HG03060 (cell line): ENCODE data around the gene SERBP1.
A peak's percentile ranks its signal among the peaks of the same experiment; 100 is the strongest.
"Not testable (repeated sequence)": the region's sequence is repeated elsewhere in the genome, so short reads cannot be mapped to it uniquely, and the experiment has no call there.

Source experiments
- ATAC-seq: cut with Tn5 transposase; IDR thresholded peaks from one replicate; pipeline ENCODE4 v1.9.1; 2021; ENCODE audit warnings: low read depth, moderate number of reproducible peaks; ENCODE audit not compliant: unreplicated experiment

Gene SERBP1

DNA sequence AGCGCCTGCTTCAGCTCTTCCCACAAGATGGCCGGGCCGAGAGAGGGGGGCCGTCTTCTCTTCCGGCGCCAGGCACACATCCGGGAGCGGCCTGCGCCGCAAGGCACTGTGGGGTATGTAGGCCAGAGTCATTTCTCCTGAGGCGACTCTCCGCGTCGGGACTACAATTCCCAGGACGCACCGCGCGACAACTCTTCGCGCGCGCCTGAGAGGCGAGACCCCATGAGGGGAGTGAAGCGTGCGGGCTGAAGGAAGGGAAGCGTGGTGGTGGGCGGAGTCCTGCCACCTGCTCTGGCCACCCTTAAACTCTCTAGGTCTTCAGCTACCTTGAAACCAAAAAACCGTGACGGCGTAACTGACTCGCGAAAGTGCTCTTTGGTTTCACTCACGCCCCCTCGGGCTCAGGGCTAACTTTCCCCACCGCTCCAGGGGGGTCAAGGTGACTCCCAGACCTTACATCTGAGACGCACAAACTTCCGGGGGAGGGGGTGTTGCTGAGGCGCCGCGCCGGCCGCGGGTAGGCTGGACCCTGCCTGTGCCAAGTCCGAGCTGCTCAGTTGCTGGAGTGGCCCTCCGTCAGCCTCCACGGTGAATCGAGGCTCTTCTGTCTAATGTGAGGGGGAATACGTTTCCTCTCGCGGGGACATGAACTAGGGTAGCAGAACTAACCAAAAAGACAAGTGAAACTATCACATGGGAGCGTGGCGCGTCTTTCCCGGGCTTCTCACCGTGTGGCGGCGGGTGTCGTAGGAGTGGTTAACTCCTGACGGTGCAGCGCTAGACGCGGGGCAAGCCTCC lies at the start of gene SERBP1:
SERBP1 (minus strand) TSS at position 45 of the 798 bp plus-strand sequence. CDS start 102 bp downstream, outside the sequence.
- ATAC-seq = peak; percentile 83

DNA sequence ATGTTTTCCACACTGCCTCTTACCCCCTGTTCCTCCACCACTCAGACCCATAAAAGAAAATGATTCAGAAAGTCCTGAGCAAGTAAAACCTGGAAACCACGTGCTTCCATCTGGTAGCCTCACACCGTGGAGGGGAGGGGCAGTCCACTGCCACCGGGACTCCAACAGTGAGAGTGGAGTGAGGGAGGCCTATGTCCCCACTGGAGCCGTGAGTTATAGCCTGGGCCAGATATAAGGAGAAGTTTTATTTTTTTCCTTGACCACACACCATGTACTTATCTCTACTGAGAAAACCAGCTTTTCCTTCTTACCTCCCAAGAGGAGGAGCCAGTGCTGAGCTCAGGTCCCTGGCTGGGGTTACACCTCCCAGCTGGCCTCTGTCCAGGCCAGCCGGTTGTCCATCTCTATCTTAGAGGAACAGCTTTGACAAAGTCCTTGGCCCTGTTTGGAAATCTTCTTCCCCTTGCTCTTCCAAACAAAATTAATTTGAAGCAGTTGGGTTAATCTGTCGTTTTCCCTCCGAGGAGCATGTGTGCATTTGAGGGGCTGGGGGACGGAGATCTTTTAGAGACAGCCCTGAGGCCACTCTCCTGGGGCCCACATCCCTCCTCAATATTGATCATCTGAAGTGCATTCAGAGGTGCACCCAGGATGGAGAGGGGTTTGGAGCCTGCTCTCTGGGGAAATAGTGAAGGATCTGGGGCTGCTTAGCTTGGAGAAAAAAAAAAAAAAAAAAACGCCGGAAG lies 49.1 kb upstream of the SERBP1 start:
- no peak for ATAC-seq

DNA sequence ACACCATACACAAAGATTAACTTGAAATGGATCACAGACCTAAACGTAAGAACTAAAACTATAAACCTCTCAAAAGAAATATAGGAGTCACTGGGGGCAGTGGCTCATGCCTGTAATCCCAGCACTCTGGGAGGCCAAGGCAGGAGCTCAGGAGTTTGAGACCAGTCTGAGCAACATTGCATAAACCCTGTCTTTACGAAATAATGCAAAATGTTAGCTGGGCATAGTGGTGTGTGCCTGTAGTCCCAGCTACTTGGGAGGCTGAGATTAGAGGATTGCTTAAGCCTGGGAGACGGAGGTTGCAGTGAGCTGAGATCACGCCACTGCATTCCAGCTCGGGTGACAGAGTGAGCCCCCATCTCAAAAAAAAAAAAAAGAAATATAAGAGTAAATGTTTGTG lies 46.7 kb upstream of the SERBP1 start:
- no peak for ATAC-seq

DNA sequence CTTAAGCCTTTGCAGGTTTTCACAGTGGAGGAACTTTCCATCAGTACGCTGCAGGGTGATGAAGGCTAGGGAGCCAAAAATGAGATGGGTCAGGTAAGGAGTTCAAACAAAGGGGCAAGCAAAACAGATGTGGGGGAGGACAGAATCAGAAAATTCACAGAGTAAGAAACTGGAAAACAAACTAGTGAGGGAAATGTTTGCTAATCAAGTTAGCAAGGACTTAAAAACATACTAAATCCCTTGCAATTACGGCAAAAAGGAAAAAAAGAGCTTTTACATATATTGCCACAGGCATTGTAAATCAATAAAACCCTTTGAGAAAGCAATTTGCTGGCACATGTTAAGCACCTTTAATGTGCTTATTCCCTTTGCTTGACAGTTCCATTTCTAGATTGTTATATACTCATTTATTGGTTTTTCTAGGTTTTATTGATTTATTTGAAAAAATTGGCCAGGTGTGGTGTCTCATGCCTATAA lies 45.8 kb upstream of the SERBP1 start:
- no peak for ATAC-seq

DNA sequence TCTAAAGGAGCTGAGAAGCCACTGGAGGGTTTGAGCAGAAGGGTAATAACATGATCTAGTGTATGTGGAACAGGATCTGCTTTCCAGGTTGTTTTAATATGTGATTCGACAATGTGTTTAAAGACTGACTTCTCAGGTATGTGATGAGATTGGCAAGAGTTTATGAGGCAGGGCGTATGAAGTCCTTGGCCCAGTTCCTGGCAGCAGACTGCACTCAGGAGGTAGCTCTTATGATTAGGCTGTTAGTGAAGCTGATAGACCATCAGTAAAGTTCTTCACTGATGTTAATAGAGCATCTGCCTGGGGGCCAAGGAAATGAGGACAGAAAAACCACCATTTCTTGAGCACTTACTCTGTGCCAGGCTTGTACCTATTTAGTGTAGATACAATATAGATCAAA lies 41.9 kb upstream of the SERBP1 start:
- ATAC-seq = no peak

DNA sequence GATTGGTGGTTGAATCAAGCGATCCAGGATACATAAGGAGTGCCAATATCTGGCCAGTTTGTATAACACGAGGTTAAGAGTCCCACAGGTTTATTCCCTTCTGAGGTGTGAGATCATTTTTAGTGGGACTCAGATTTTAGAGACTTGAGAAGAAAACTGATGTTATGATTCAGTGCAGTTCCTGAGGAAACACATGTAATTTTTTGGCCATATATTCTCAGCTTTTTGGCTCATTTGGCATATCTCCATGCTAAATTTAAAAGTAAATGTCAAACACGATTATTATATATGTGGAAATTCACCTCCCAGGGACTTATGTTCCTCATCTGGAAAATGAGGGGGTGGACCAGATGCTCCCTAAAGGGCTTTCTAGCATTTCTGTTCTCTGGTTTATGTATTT lies 39.2 kb upstream of the SERBP1 start:
- ATAC-seq = no peak

DNA sequence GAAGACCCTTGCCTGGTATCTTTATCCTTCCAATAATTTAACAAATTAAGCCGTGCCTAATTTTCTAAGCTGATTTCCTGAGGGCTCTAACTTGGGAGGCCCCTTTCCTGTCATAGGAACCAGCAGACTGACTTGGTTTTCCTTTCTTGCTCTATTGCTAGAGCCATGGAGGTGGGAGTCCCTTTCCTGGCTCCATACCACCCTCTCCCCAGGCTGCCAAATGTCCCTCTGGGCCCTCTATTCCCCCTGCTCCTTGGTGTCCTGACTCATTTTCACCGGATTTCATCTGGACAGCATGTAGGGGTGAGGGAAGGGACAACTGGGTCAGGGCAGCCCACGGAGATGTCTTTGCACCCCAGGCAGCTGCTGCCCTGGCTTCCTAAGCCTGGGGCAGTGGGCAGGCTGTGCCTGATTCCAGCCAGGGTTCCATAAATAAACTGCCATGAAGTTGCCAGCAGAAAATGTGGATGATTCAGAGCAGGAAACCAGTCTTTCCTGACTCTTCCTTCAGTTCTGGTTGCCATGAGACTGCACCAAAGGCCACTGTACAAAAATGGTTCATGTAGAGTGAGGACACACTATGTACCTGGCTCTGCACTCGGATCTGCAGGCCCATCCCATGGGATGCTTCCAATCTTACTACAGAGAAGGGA lies 38.0 kb upstream of the SERBP1 start:
- ATAC-seq = no peak

DNA sequence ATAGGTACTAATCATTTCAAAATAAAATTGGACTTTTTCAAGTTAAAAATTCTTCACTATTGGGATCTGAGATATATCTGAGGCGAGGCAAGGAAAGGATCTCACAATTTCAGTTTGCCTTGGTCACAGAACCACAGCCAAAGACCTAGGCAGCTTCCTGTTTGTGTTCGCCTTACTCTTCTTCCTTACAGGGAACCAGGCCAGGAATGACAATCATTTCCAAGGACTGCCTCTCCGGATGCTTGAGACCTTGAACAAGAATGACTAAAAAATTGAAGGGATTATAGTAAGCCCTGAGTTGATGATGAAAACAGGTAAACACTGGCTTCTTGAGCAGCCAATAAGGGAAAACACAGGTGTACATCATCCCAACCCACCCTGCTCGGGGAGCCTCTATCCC lies 35.2 kb upstream of the SERBP1 start:
- ATAC-seq = no peak

DNA sequence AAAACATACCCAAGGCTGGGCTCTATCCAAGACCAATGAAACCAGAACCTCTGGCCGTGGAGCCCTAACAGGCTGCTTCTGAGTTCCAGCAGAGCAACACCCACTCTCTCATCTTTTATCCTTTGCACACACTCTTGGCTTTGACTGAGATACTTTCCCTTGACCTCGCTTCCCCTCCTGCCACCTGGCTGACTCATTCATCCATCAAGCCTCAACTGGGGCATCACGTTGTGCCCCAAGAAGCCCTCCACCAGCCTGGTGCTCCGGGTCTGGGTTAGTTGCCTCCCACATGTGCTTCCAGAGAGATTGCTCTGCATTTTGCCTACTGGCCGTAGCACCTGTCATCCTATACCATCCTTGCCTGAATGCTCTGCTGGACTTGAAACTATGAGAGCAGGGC lies 34.5 kb upstream of the SERBP1 start:
- ATAC-seq = no peak

DNA sequence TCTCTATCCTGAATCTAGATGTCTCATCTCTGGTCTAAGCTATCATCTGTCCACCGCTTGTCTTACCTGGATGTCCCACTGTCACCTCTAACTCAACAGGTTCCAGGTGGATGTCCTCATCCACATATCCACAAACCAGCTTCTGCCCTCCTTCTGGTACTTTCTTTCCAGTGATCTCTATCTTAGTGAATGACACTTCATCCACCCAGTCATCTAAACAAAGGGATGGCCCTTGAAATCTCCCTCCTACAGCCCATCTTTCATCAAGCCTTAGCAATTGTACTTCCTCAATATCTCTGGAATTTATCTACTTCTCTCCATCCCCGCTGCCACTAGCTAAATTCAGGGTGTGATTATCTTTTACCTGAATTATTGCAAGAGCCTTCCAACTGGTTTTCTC lies 33.9 kb upstream of the SERBP1 start:
- ATAC-seq = no peak

DNA sequence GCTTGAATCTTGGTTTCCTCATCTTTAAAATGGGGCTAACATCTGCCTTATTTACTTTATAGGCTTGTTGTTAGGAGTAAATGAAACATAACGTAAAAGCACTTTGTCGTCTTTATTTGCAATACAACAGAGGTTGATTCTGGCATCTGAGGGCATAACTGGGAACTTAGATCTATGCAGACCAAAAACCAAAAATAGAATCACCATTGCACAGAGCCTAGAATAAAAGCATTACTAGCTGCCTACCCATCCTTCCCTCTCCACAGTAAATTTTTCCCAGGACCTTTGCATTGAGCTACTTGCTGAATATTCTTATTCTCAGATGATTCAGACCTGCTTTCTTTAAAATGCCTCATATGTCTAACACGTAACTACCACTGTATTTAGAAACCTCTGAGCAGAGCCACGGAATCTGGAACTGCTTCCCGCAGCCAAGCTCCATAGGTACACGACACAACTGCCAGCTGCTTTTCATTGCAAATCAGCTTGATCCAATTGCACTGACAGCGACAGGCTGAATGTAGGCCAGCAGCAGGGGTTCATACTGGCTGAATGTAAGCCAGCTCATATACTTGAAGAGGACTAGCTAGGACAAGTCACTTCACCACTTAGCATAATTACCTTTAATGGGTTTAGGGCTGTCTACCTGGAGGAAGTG lies 33.2 kb upstream of the SERBP1 start:
- ATAC-seq = no peak

DNA sequence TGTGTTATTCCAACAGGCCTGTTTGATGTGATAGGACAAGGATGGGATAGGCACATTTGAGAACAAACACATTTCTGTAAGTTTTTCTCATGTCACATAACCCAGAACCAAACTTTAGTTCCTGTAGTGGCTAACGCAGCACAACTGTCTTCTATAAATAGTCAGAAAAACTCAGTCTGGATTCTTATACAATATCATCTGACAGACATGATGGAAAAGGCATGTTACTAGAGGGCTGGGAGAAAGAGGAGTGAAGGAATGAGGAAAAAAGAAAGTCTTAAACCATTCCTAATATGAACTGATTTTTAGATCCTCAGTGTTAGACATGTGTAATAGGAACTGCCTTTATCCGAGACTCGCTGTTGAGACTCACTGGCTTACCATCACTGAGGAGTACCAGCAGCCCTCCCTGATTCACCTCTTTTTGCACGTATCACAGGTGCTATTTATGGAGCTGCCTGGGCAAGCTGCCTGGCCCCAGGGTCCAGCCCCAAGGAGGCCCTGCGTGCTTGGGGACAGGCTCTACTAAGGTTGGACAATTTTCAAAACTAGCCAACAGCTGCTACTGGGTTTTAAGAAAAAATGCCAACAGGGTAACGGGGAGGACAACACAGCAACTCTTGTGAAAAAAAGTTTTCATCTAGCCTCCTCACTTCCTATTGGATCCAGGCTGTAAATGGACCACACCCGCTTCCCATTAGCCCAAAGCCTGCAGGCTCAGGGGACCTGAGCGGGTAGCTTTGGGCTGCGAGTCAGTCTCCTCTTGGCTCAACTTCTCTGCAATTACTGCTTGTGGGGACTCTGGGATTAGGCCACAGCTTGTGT lies 30.7 kb upstream of the SERBP1 start:
- no peak for ATAC-seq

DNA sequence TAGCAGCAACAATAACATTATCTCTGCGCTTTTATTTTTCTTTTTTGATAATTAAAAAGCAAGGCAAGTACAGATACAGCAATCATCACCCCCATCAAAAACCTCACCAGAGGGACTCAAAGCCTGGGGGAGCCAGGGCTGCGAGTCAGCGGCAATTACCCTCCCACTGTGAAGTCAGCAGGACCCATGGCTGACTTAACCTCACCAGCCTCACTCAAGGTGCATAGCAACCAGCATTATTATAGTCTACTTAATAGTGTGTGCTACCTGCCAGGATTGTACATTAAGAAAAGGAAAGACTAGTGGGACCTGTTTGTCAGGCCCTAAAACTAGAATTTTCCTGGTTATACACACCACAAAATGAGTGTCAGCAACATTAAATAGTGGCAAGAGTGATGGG lies 28.9 kb upstream of the SERBP1 start:
- ATAC-seq = no peak

DNA sequence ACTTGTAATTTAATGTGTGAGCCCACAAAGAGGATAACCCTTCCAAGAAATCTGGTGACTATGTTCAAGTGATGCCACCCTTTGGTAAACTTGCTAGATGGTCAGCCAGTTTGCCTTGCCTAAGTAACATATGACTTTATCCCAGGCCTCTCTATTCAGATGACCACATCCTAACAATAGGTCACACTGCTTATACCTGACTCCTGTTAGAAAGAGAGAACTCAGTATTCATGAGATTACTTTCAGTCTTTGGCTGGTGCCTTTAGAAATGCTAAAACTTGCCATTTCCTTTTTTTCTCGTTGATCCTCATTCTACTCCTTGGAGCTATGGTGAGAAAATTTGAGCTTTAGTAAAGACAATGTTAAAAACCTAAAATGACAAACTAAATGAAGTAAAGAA lies 28.5 kb upstream of the SERBP1 start:
- no peak for ATAC-seq

DNA sequence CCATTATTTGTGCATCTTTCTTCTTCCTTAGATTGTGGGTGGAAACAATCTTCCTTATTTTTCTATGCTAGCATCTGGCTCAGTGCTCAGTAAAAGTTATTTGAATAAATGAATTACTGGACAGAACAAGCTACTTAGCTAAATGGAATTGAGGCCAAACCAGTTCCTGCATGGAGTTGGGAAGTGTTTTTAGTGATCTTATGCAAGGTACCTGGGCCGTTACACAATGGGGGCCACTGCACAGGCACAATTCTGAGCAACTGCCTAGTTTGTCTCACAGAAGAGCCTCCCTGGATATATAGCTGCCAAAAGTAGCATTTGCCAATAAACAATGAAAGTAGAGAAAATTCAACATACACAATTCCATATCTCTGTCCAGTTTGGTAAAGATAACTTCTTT lies 27.0 kb upstream of the SERBP1 start:
- ATAC-seq = no peak

DNA sequence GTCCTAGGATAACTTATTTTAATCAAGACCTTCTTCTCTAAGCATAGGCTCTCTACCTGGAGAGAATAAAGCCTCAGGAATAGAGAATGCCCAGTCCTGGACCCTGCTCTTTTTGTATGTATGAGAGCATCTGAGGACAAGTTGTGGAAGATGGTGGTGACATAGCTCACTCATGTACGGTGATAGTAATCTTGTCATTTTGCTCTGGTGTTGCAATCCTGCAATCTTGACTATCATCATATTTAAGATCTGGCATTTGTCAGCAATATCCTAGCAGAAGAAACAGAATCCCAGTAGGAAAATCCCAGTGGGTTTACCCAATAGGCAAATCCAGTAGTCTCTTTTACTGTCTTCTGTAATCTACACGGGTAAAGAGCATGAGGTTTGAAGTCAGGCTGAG lies 21.6 kb upstream of the SERBP1 start:
- no peak for ATAC-seq

DNA sequence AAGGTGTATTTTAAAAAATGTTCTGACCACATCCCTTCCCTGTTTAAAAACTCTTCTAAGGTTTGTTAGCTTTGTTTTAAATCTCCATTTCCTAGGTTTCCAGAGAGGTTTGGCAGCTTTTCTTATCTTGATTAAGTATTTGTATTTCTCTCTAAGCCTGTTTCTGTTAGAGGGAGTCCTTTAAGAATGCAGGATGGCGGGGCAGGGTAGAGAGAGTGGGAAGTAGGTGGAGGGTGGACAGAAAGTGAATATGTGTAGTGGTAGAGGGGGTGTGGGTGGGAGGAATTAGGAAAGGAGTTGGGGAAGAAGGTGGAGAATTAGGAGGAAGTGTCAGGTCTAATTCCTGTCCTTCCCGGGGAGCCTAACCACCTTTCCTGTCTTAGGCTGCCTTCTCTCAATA lies 21.2 kb upstream of the SERBP1 start:
- no peak for ATAC-seq

DNA sequence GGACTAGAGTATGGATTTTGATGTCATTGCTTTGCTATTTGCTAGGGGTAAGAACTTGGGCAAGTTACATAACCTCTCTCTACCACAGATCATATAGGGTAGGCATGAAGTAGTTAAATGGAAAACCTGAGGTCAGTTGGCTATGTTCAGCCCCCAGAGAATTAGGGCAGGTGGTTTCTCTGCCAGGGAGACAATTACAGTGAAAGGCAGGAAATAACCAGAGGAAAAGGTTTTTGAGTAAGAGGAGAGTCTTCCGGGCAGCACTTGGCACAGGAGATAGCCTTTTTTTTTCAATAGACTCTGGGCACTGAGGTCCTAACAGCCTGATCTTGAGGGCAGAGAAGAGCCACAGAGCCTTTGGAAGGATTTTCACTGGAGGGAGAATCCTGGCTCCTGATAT lies 16.7 kb upstream of the SERBP1 start:
- no peak for ATAC-seq

DNA sequence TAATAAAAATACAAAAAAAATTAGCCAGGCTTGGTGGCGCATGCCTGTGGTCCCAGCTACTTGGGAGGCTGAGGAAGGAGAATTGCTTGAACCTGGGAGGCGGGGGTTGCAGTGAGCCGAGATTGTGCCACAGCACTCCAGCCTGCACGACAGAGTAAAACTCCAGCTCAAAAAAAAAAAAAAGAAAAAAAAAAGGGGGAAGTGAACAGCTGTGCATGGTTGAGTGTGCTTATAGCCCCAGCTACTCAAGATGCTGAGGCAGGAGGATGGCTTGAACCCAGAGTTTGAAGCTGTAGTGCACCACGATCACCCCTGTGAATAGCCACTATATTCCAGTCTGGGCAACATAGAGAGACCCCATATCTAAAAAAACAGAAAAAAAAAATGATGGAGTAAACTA lies 15.8 kb upstream of the SERBP1 start:
- ATAC-seq = not testable (repeated sequence)

DNA sequence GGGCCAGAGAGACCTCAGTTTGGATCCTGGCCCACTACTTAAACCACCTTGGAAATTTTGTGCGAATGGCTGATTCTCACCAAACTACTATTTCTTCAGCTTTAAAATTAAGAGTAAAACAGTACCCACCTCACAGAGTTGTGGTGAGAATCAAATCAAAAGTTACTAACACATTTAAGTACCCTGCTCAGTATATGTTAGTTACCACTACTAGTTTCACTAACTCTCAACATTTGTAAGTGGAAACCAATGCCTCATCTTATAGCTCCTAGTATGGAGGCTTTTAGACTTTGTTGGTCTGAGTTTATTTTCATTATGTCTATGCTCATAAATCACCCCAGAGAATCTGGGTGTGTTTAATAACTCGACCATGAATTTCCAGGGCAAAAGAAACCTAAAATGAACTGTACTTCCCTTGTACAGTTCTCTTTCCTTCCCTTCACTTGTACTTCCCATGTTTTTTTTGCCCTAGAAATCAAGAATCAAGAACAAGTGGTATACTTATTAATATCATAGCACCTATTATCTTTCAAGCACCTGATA lies 11.6 kb upstream of the SERBP1 start:
- no peak for ATAC-seq
